ENCODE results near the gene TTLL8. TPM values are rescaled to one million over a fixed set of nuclear protein-coding genes. Genes with fewer than 3 reads are reported as not detected.

TTLL8 gene
- total and polyA plus RNA-seq, 2 of the 8 experiments (the other 6 are each of a cell fraction or from before 2014, with no cell fraction given): not detected

GRCh38 chr22:50057278-50058060, 629 bp downstream of the TTLL8 start:
- WGBS, 2 experiments (ENCODE audit: extremely low coverage in 1 of 2, insufficient coverage in 1 of 2, insufficient read length in 1 of 2, insufficient replicate concordance in 2 of 2, low coverage in 1 of 2, low lambda C conversion rate in 2 of 2, missing lambda C conversion rate in 1 of 2): 80% methylated on average over 7 of the region's 14 CpGs; no CpG with 5 or more reads in 1 of the 2 experiments
- Histone ChIP-seq H3K27me3 (replicated peaks in 1 of 4; ENCODE audit: control insufficient read depth in 3 of 4, extremely low read depth in 1 of 4, insufficient read depth in 3 of 4, low read length in 3 of 4) (peaks cover 8 to 20% (median 11%) of the 10 kb centered on the region in 4 experiments), H3K79me2 (ENCODE audit: control insufficient read depth in 1 of 2, insufficient read depth in 2 of 2, low read length in 2 of 2) (no peaks in the 10 kb centered on the region), H3K9ac (replicated peaks in 1 of 4; ENCODE audit: extremely low read depth in 1 of 4, low read depth in 3 of 4, low read length in 3 of 4) (no peak overlapping the region), H3K18ac (ENCODE audit: extremely low read depth, low read length) (no peak overlapping the region), H2AFZ (ENCODE audit: low read length) (no peak overlapping the region), H2AK5ac (ENCODE audit: low read depth, low read length) (no peak overlapping the region), H4K91ac (replicated peaks; ENCODE audit: insufficient read length, low read length) (no peak overlapping the region), H3K4me3 (ENCODE audit: extremely low read depth in 1 of 4, insufficient read depth in 2 of 4, low read depth in 3 of 4, low read length in 4 of 4) (peak overlapping the region in 2 of 4 experiments; percentile 62 to 66; a peak in 3 of 8 replicates), H2BK15ac (ENCODE audit: low read length) (no peak overlapping the region), H2BK5ac (ENCODE audit: low read depth, low read length) (no peak overlapping the region), H3K4me1 (replicated peaks in 1 of 4; ENCODE audit: control insufficient read depth in 3 of 4, insufficient read depth in 4 of 4, low read length in 3 of 4) (peaks cover 0 to 11% (median 2%) of the 10 kb centered on the region in 4 experiments; a peak in 4 of 7 replicates), H3K4ac (replicated peaks; ENCODE audit: insufficient read length, low read depth, low read length) (no peak overlapping the region), H3K36me3 (ENCODE audit: control insufficient read depth in 2 of 4, insufficient read depth in 4 of 4, low read length in 3 of 4) (no peaks in the 10 kb centered on the region), H3K23ac (ENCODE audit: insufficient read length) (no peak overlapping the region), H4K8ac (ENCODE audit: extremely low read depth, insufficient read depth, low read length) (no peak overlapping the region), H2BK12ac (ENCODE audit: low read depth, low read length) (no peak overlapping the region), H3K9me3 (ENCODE audit: insufficient read depth in 2 of 2, low read depth in 1 of 2, low read length in 1 of 2) (0 out of 4 replicates have a peak, but pooled peaks cover 0 to 4% of the 10 kb centered on the region in 2 experiments), H4K5ac (ENCODE audit: insufficient read length, low read depth, low read length) (no peak overlapping the region), H3K27ac (ENCODE audit: low read depth, low read length) (no peak overlapping the region), H2BK20ac (ENCODE audit: low read length) (no peak overlapping the region), H3K79me1 (ENCODE audit: low read depth, low read length) (no peaks in the 10 kb centered on the region), H2BK120ac (replicated peaks; ENCODE audit: low read depth, low read length) (no peak overlapping the region), H3K23me2 (ENCODE audit: low read depth, low read length) (peaks cover 15% of the 10 kb centered on the region; the same call in 1 of the 2 replicates), H3K4me2 (ENCODE audit: insufficient read depth in 1 of 2, low read depth in 2 of 2, low read length in 2 of 2) (peak overlapping the region in 1 of 2 experiments; percentile 65; a peak in 2 of 4 replicates), H3K56ac (replicated peaks; ENCODE audit: insufficient read length, low read depth, low read length) (no peak overlapping the region), H4K20me1 (replicated peaks in 1 of 2; ENCODE audit: control insufficient read depth in 1 of 2, insufficient read depth in 2 of 2, low read length in 2 of 2) (no peaks in the 10 kb centered on the region), H3K14ac (ENCODE audit: insufficient read length) (no peak overlapping the region)
- FAIRE-seq: no peak
- CTCF ChIA-PET (ENCODE audit: partially characterized antibody): interaction anchor here (1.0 to 1.7 kb wide), 4 partner anchors 23 to 93 kb away, joined by 3 to 8 read pairs (median 4); no protein-coding TSS in a partner anchor
- POLR2A ChIA-PET (ENCODE audit: partially characterized antibody): interaction anchor here (0.7 kb wide), 1 partner anchor 139 kb away, joined by 4 read pairs; the partner anchor contains the start of genes ALG12 and CRELD2
- no peak for DNase-seq (ENCODE audit: low read depth in 1 of 2, low spot score in 2 of 2)
- no peak for TF ChIP-seq TAF7 (optimal IDR thresholded peaks at IDR 0.05; ENCODE audit: borderline replicate concordance, low read depth, low read length)
- TF ChIP-seq ATF2 (IDR thresholded peaks at IDR 0.05; ENCODE audit: low read length): no peak
- no peak for TF ChIP-seq GABPA (IDR thresholded peaks at IDR 0.05; ENCODE audit: borderline replicate concordance, insufficient read depth, low read length)
- no peak for TF ChIP-seq SUZ12 (IDR thresholded peaks at IDR 0.05; ENCODE audit: low read length)
- no peak for TF ChIP-seq E2F6 (IDR thresholded peaks at IDR 0.05)
- TF ChIP-seq POU5F1 (IDR thresholded peaks at IDR 0.05; ENCODE audit: low read depth, low read length): no peak
- TF ChIP-seq MAFK (IDR thresholded peaks at IDR 0.05; ENCODE audit: low read depth, low read length): no peak
- no peak for TF ChIP-seq NANOG (IDR thresholded peaks at IDR 0.05; ENCODE audit: insufficient read depth, low read depth, low read length, poor library complexity, severe bottlenecking)
- TF ChIP-seq POLR2AphosphoS5 (IDR thresholded peaks at IDR 0.05; ENCODE audit: low read depth, low read length): no peak

All from H1 (cell line).